ENCODE measurements around the gene MUL1.

The MUL1 gene, protein sequence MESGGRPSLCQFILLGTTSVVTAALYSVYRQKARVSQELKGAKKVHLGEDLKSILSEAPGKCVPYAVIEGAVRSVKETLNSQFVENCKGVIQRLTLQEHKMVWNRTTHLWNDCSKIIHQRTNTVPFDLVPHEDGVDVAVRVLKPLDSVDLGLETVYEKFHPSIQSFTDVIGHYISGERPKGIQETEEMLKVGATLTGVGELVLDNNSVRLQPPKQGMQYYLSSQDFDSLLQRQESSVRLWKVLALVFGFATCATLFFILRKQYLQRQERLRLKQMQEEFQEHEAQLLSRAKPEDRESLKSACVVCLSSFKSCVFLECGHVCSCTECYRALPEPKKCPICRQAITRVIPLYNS

DNA sequence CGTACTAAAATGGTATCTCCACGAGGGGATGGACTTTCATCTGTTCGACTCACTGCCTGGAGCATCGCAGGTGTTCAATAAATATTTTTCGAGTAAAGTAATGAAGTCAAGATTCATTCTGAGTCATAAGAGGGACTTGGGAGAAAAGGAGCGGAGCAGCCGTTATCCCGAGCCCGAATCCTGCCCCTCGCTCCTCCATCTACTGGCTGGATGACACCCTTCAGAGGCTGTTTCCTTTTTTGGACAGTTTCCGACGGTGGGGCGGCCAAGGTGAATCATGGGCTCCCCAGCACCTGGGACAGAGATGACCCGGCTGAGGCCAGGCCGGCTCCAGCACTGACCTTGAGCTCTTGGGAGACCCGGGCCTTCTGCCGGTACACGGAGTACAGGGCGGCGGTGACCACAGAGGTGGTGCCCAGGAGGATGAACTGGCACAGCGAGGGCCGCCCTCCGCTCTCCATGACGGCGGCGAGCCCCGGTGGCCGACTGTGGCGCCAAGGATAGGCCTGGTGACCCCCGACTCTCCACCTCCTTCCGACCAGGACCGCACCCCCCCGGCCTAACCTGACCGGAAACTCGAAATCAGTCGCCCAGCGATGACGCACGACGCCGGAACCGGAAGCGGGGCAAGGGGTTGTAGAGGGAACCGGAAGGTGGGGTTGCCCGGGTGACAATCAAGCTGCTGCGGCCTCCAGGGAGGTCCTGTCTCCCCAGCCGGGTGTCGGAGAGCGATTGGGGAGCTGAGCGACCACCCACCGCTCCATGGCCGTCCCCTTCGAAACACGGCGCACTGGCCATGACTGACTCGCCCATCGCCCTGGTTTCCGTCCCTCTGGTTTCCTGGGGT is at the start of gene MUL1:
TSS of gene MUL1 (minus strand) at position 588 of the 847 bp plus-strand sequence. CDS start at position 461, 127 bp downstream.
- H3K4me3 ChIP-seq (ENCODE audit: low read length): peak within 1 kb of the TSS; percentile 95
- no peak for TF ChIP-seq ZNF274 (IDR thresholded peaks at IDR 0.05; ENCODE audit: low read depth, low read length)

DNA sequence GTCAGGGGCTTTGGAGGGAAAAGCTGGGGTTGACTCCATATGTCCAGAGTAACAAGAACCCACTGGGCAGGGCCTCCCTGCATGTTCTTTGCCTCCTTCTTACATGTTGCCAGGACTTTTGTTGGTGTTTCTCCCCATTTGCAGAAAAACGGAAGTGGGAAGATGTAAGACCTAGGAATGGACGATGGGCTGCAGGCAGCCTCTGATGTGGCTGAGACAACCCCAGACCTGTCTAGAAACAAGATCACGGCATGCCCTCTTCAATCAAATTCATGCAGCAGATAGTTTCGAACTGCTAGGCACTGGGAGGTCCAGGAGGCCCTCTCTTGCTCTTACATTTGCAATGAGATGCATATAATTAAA is 47.8 kb upstream of the MUL1 start:
- H3K4me3 ChIP-seq (ENCODE audit: low read length): no peak overlapping the region
- TF ChIP-seq ZNF274 (IDR thresholded peaks at IDR 0.05; ENCODE audit: low read depth, low read length): no peak

- TF ChIP-seq ZNF274 (IDR thresholded peaks at IDR 0.05; ENCODE audit: low read depth, low read length): no peak
These were observed 47.2 kb upstream of the MUL1 start for GRCh38 chr1:20555025-20555757.

DNA sequence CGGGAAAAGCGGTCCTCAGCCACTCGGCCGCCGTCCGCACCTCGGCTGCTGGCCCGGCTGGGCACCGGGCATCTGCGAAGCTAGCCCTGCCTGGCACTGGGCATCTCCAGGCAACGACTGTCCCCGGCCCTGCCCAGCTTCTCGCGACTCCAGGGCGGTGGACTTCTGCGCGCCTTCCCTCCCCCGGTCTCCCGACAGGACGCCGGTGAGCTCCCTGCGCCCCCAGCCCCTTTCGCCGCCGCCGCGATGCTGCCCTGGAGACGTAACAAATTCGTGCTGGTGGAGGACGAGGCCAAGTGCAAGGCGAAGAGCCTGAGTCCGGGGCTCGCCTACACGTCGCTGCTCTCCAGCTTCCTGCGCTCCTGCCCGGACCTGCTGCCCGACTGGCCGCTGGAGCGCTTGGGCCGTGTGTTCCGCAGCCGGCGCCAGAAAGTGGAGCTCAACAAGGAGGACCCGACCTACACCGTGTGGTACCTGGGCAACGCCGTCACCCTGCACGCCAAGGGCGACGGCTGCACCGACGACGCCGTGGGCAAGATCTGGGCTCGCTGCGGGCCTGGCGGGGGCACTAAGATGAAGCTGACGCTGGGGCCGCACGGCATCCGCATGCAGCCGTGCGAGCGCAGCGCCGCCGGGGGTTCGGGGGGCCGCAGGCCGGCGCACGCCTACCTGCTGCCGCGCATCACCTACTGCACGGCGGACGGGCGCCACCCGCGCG is 44.9 kb upstream of the MUL1 start:
- no peak overlapping the region for H3K4me3 ChIP-seq (ENCODE audit: low read length)
- no peak for TF ChIP-seq ZNF274 (IDR thresholded peaks at IDR 0.05; ENCODE audit: low read depth, low read length)

More at GRCh38 chr1:20555025-20555757, 47.2 kb upstream of the MUL1 start:
- no peak overlapping the region for H3K4me3 ChIP-seq (ENCODE audit: low read length)

- H3K4me3 ChIP-seq (ENCODE audit: low read length): no peak within 1 kb of the TSS
- no peak for TF ChIP-seq ZNF274 (IDR thresholded peaks at IDR 0.05; ENCODE audit: low read depth, low read length)
These were observed 44.2 kb upstream of the MUL1 start, which contains the start of gene FAM43B for GRCh38 chr1:20551945-20552727. FAM43B (plus strand) TSS chr1:20552573; CDS start chr1:20552974, 401 bp downstream.

- H3K4me3 ChIP-seq (ENCODE audit: low read length): no peak overlapping the region
- TF ChIP-seq ZNF274 (IDR thresholded peaks at IDR 0.05; ENCODE audit: low read depth, low read length): no peak
These were observed 43.2 kb upstream of the MUL1 start for GRCh38 chr1:20551161-20551560.

- no peak for TF ChIP-seq ZNF274 (IDR thresholded peaks at IDR 0.05; ENCODE audit: low read depth, low read length)
- no peak overlapping the region for H3K4me3 ChIP-seq (ENCODE audit: low read length)
These were observed 38.7 kb upstream of the MUL1 start for GRCh38 chr1:20546637-20547036.

GRCh38 chr1:20540281-20540680 is 32.3 kb upstream of the MUL1 start:
- no peak for TF ChIP-seq ZNF274 (IDR thresholded peaks at IDR 0.05; ENCODE audit: low read depth, low read length)
- H3K4me3 ChIP-seq (ENCODE audit: low read length): no peak overlapping the region

DNA sequence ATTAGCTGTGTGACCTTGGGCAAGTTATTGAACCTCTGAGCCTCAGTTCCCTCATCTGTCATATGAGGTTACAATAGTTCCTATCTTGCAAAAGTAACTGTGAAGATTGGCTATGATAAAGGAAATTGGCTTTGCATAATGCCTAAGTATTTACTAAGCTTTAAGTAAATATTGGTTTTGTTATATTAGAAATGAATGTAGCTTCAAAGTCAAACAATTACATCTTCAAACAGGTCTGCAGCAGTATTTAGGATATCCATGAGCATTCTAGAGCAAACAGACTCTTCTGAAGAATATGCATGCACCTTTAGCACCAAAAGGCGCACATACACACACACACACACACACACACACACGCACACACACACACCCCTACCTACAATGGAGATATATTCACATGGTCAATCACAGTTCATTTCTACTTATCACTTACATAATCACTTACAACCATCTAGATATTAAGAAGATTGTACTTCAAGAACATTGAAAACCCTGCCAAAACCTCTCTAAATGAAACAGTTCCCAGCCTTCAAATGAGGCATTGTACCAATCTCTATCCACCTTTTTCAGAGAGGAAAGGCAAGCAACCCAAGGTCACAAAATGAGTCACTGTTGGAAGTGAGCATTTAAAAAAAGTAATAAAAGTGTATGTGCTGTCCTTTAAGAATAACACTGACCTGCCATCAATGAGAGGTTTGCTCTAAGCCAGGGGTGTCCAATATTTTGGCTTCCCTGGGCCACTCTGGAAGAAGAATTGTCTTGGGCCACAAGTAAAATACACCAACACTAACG is 31.0 kb upstream of the MUL1 start:
- TF ChIP-seq ZNF274 (IDR thresholded peaks at IDR 0.05; ENCODE audit: low read depth, low read length): no peak
- H3K4me3 ChIP-seq (ENCODE audit: low read length): no peak overlapping the region

DNA sequence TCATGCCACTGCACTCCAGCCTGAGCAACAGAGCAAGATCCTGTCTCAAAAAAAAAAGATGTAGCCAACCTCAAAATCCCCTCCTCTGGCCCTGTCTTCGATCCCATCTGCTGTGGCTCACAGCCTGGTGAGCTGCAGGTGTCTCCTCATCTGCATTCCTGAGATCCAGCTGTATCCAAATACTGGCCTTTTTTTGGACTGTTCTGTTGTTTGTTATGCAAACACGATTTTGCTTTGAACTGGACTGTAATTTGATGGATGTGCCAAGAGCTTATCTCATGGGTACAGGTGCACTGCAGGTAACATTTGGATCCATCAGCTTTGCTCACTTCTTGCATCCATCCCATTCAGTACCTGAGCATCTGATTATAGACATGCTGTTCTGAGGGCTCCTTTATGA is 30.3 kb upstream of the MUL1 start:
- no peak for TF ChIP-seq ZNF274 (IDR thresholded peaks at IDR 0.05; ENCODE audit: low read depth, low read length)
- H3K4me3 ChIP-seq (ENCODE audit: low read length): no peak overlapping the region

DNA sequence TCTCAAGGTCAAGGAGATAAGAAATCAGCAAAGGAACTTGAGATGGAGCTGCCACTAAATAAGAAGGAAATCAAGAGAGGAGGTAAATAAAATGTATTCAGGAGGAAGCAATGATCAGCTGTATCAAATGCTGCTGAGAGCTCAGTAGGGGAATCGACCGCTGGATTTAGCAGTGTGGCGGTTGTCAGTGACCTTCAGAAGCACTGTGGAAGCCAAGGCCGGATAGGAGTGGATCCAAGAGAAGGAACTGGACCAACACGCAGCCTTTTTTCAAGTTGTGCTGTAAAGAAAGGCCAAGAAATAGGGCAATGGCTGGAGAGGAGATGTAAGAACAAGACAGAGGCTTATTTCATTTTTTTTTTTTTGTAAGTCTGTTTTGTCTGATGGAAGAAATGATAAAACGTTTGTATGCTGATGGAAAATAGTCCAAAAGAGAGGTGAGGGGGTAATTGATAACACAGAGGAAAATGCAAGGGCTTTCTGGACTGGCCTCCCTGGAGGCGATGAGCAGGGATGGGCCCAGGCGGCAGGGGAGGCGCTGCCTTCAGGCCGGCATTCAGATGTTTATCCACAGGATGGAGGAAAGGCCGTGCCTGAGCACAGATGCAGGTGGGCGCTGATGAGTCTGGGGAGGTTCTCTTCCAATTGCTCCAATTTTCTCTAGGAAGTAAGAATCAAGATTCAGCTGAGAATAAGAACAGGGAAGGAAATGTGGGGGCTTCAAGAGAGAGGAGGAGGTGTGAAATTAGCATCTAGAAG is 26.9 kb upstream of the MUL1 start:
- TF ChIP-seq ZNF274 (IDR thresholded peaks at IDR 0.05; ENCODE audit: low read depth, low read length): no peak
- no peak overlapping the region for H3K4me3 ChIP-seq (ENCODE audit: low read length)

DNA sequence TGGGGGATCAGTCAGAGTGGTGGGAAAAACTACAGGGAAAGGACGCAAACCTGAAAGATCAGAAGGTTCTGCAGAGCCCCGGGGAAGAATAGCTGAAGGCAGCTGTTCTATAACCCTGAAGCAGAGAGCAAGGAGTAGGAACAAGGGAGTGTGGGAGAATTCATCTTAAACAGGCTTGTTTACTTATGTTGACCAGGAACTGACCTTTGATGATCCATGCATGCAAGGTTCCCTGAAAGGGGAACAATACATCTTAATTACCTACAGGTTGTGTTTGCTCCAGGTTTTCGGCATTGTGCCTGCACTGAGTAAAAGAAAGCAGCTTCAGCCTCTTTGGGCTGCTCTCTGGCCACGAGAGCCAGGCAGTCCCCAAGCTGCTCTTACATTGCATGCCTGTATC is 25.7 kb upstream of the MUL1 start:
- no peak for TF ChIP-seq ZNF274 (IDR thresholded peaks at IDR 0.05; ENCODE audit: low read depth, low read length)
- no peak overlapping the region for H3K4me3 ChIP-seq (ENCODE audit: low read length)

Data from GM08714 (cell line).